ENCODE results near the gene ZNF3. TPM values are rescaled to one million over a fixed set of nuclear protein-coding genes. Genes with fewer than 3 reads are reported as not detected.

ZNF3 gene
- polyA plus RNA-seq, 3 donors = 7.1 to 13.4 (median 8.9) TPM

DNA sequence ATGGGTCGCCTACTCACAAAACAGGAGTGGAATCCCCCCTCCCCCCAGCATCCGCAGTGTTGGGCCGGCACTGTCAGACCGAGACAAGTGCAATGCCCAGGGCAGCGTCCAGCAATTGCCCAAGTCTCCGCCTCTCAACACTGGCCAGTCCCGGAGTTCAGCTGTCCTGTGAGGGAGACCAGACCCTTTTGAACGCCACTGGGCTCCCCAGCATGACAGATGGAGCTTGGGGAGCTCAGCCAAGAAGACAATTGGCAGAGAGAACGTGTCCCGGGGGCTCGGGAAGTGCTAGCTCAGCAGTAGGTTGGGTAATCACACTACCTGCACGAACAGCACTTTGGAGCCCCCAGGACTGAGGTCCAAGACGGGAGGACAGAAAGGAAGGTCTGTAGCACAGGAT, 12.0 kb upstream of the ZNF3 start:
- peak overlapping the region in 4 of 7 donors; percentile 59 to 82 (median 74) for H3K27ac Mint-ChIP-seq
- TF ChIP-seq, protein P1, sequence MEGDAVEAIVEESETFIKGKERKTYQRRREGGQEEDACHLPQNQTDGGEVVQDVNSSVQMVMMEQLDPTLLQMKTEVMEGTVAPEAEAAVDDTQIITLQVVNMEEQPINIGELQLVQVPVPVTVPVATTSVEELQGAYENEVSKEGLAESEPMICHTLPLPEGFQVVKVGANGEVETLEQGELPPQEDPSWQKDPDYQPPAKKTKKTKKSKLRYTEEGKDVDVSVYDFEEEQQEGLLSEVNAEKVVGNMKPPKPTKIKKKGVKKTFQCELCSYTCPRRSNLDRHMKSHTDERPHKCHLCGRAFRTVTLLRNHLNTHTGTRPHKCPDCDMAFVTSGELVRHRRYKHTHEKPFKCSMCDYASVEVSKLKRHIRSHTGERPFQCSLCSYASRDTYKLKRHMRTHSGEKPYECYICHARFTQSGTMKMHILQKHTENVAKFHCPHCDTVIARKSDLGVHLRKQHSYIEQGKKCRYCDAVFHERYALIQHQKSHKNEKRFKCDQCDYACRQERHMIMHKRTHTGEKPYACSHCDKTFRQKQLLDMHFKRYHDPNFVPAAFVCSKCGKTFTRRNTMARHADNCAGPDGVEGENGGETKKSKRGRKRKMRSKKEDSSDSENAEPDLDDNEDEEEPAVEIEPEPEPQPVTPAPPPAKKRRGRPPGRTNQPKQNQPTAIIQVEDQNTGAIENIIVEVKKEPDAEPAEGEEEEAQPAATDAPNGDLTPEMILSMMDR (IDR thresholded peaks at IDR 0.05) = no peak
- H3K36me3 Mint-ChIP-seq = peaks cover 78 to 83% of the 10 kb centered on the region in 2 donors
- no peak overlapping the region for H3K27ac ChIP-seq (ENCODE audit: low read depth in 1 of 2, low read length in 2 of 2)
- H3K4me2 ChIP-seq (replicated peaks; ENCODE audit: extremely low read depth, low read length, poor library complexity, severe bottlenecking) = no peak overlapping the region
- no peak overlapping the region for H3K9ac ChIP-seq (ENCODE audit: insufficient read depth, low read length, poor library complexity, severe bottlenecking)
- H4K20me1 ChIP-seq (ENCODE audit: insufficient read depth, low read length) = no peaks in the 10 kb centered on the region
- no peak overlapping the region for H3K4me3 Mint-ChIP-seq
- H3K4me3 ChIP-seq (replicated peaks in 1 of 3; ENCODE audit: low read depth in 2 of 3, low read length in 3 of 3) = no peak overlapping the region
- H3K36me3 ChIP-seq (replicated peaks in 1 of 2; ENCODE audit: control insufficient read depth in 1 of 2, insufficient read depth in 2 of 2, low read length in 2 of 2) = peaks cover 80 to 84% of the 10 kb centered on the region in 2 donors
- intact Hi-C loops (cut with micrococcal nuclease) = no loop called here
- 87% methylated on average over 9 of the region's 13 CpGs for WGBS (ENCODE audit: insufficient coverage)
- peaks cover 11% of the 10 kb centered on the region for H3K4me1 Mint-ChIP-seq
- no peaks in the 10 kb centered on the region for H3K27me3 ChIP-seq (ENCODE audit: control insufficient read depth in 2 of 2, insufficient read depth in 2 of 2, low read length in 2 of 2)
- H3K27me3 Mint-ChIP-seq (ENCODE audit: low read depth in 3 of 3) = peaks cover 0 to 1% (median 0%) of the 10 kb centered on the region in 3 donors
- H3K4me1 ChIP-seq (ENCODE audit: control insufficient read depth in 1 of 2, insufficient read depth in 2 of 2, low read length in 2 of 2) = peaks cover 9 to 12% of the 10 kb centered on the region in 2 donors
- no peaks in the 10 kb centered on the region for H3K9me3 ChIP-seq (replicated peaks in 1 of 2; ENCODE audit: control insufficient read depth in 1 of 2, insufficient read depth in 1 of 2, low read length in 2 of 2)
- no peaks in the 10 kb centered on the region for H3K9me3 Mint-ChIP-seq
- peaks cover 29% of the 10 kb centered on the region for H3K79me2 ChIP-seq (ENCODE audit: insufficient read depth, low read length)
- H2AFZ ChIP-seq (ENCODE audit: insufficient read depth, low read depth, low read length, poor library complexity, severe bottlenecking) = no peak overlapping the region
- DNase-seq = no peak

DNA sequence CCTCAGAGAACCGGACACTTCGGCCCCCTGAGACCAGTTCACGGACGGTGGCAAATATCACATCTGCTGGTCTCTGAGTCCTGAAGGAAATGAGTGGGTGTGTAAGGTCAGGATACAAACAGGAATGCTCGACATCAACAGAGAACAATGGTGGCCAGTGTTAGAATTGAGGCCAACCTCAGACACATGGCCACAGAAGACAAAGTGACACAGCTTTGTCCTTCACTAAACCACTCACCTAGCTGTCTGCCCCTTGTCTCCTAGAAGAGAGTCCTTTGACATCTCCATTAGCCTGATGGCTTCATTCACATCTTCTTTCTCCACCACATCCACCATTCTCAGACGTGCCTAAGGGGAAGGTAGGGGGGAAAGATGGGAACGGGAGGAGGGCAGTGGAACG, 11.5 kb upstream of the ZNF3 start:
- H3K79me2 ChIP-seq (ENCODE audit: insufficient read depth, low read length) = peaks cover 25% of the 10 kb centered on the region
- TF ChIP-seq, protein P1 (IDR thresholded peaks at IDR 0.05) = no peak
- H3K4me1 ChIP-seq (ENCODE audit: control insufficient read depth in 1 of 2, insufficient read depth in 2 of 2, low read length in 2 of 2) = peaks cover 13 to 17% of the 10 kb centered on the region in 2 donors
- H3K27me3 ChIP-seq (ENCODE audit: control insufficient read depth in 2 of 2, insufficient read depth in 2 of 2, low read length in 2 of 2) = no peaks in the 10 kb centered on the region
- Mint-ChIP-seq H3K27ac (peak overlapping the region in 5 of 7 donors; percentile 20 to 82 (median 59)), H3K4me1 (peaks cover 13% of the 10 kb centered on the region), H3K27me3 (ENCODE audit: low read depth in 3 of 3) (peaks cover 0 to 1% (median 0%) of the 10 kb centered on the region in 3 donors), H3K9me3 (no peaks in the 10 kb centered on the region), H3K4me3 (no peak overlapping the region), H3K36me3 (peaks cover 73 to 78% of the 10 kb centered on the region in 2 donors)
- no peak overlapping the region for H3K4me3 ChIP-seq (replicated peaks in 1 of 3; ENCODE audit: low read depth in 2 of 3, low read length in 3 of 3)
- no peak overlapping the region for H3K9ac ChIP-seq (ENCODE audit: insufficient read depth, low read length, poor library complexity, severe bottlenecking)
- H3K36me3 ChIP-seq (replicated peaks in 1 of 2; ENCODE audit: control insufficient read depth in 1 of 2, insufficient read depth in 2 of 2, low read length in 2 of 2) = peaks cover 75 to 79% of the 10 kb centered on the region in 2 donors
- no peaks in the 10 kb centered on the region for H3K9me3 ChIP-seq (replicated peaks in 1 of 2; ENCODE audit: control insufficient read depth in 1 of 2, insufficient read depth in 1 of 2, low read length in 2 of 2)
- intact Hi-C loops (cut with micrococcal nuclease) = no loop called here
- no peak overlapping the region for H3K27ac ChIP-seq (ENCODE audit: low read depth in 1 of 2, low read length in 2 of 2)
- H4K20me1 ChIP-seq (ENCODE audit: insufficient read depth, low read length) = no peaks in the 10 kb centered on the region
- H3K4me2 ChIP-seq (replicated peaks; ENCODE audit: extremely low read depth, low read length, poor library complexity, severe bottlenecking) = no peak overlapping the region
- 95% methylated on average over 4 of the region's 8 CpGs for WGBS (ENCODE audit: insufficient coverage)
- DNase-seq = no peak
- H2AFZ ChIP-seq (ENCODE audit: insufficient read depth, low read depth, low read length, poor library complexity, severe bottlenecking) = no peak overlapping the region

Data from CD14-positive monocyte (primary cell).